GM12892 (cell line): ENCODE data around the gene THAP7.

ENCODE experiments used
- DNase-seq: peaks from one replicate; pipeline ENCODE4 v3.0.0; 2011; ENCODE audit not compliant: insufficient read length
- FAIRE-seq: peaks from 2 replicates; lab custom pipeline; 2011; peaks lifted over from hg19 to GRCh38; lab: Jason Lieb, UNC
- POLR2A ChIP-seq: IDR thresholded peaks from 2 replicates; pipeline ENCODE4 v1.6.1; 2011; ENCODE audit warnings: low read depth, low read length, control low read depth
- POLR2AphosphoS5 ChIP-seq: IDR thresholded peaks from 2 replicates; pipeline ENCODE4 v1.6.1; 2011; ENCODE audit warnings: low read depth, low read length, control low read depth
- TAF1 ChIP-seq: IDR thresholded peaks from 2 replicates; pipeline ENCODE4 v1.6.1; 2011; ENCODE audit warnings: low read depth, mild to moderate bottlenecking, control low read depth, low read length, borderline replicate concordance

The THAP7 gene

DNA sequence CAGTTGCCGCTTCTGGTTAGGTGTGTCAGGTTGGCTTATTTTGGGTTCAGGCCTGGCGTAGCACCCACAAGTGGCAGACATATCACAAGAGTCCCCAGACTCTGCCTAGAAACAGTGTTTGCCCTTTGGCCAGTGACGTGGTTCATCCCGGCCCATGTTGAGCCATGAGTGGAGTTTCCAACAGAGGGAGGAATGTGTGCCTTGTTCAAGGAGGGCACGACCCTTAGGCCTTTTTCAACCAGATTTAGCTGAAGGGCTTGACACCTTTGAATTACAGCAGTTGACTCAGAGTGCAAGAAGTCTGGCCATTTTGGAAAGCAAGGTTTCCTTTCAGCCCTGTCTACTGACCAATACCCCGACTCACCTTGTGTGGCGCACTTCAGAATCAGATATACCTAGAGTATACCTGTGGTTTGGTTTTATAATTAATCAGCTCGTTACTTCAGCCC lies 50.0 kb downstream of the THAP7 start:
- TF ChIP-seq TAF1 (no peak), POLR2A (no peak), POLR2AphosphoS5 (no peak)
- FAIRE-seq (no peak), DNase-seq (no peak)

DNA sequence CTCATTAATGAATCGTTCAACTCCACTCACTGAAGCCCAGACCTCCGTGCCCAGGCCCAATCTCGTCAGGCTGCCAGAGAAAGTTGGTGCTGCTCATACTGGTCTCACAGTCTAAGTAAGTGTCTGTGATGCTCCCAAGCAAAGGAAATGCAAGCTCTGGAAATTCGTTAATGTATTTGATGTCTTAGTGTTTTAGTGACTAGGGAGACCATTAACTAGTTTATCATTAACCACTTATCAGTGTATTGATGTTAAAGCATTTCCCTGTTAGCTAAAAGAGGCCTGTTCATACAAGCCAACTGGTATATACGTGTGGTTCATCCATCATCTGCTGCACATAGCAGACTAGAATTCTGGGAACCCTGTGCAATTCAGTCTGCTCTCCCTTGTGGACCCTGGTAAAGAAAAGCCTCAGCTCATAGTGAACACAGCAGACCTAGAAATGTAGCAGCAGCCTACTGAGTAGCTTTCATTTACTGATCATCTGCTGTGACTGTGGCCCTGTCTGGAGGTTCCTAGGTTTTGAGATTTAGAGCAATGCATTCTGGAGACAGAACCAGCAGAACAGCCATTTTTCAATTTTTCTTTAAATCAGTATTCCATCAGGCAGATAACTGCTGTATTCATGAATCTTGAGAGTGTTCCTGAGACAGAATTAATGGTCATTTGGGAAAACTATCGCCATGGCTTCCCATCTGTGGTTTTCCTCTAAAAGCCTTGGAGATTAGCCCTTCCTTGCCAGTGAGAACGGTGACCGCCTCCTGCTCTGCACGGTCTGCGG lies 50.6 kb downstream of the THAP7 start:
- DNase-seq (no peak), FAIRE-seq (no peak)
- TF ChIP-seq TAF1 (no peak), POLR2AphosphoS5 (no peak), POLR2A (no peak)

DNA sequence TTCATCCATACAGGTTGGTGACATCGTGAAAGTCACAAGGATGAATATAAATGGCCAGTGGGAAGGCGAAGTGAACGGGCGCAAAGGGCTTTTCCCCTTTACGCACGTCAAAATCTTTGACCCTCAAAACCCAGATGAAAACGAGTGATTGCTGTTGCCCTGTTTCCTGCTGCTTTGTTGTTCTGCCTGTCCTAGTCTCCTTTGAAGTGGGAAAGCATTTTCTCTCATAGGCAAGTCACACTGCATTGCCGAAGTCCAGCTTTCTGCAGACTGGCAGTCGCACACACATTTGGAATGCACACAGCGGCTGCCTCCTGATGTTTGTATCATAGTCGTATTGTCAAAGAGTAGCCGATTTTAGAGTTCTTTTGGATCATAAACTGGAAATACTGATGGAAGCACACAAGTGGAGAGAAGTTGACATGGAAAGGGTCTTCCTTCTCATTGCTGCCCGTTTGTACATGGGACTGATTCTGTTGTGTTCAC lies 52.2 kb downstream of the THAP7 start:
- DNase-seq, result no peak
- FAIRE-seq, result no peak

More for the DNA sequence above, 52.2 kb downstream of the THAP7 start:
- TF ChIP-seq POLR2AphosphoS5, result no peak
